ENCODE data around the gene USP49. TPM values are rescaled to one million over a fixed set of nuclear protein-coding genes. Genes with fewer than 3 reads are reported as not detected.
"Not testable (repeated sequence)": the region's sequence is repeated elsewhere in the genome, so short reads cannot be mapped to it uniquely, and the experiment has no call there.

Gene USP49
- total RNA-seq, 2 experiments from 2014 or later = 6.1 to 6.3 TPM

DNA sequence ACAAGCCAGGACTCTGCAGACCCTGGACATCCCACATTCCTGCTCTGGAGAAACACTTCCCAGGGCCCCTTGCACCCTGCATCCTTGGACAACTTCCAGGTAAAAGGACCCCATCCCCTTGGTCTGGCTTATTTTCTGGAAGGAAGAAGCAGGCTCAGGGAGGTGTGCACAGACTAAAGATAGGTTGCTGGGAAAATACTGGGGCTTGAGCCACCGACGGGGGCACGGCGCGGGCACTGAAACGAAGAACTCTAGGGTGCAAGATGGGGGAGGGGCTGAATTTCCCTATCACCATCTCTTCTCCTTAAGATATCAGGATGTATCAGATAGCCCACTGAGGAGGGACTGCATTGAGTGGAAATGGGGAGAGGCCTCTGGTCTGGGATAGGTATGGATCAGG lies 116.3 kb downstream of the USP49 start:
- Mint-ChIP-seq H3K9me3 (no peaks in the 10 kb centered on the region), H3K4me3 (peak overlapping the region; percentile 85), H3K4me1 (ENCODE audit: low read depth) (peaks cover 13% of the 10 kb centered on the region), H3K27ac (peak overlapping the region; percentile 38), H3K36me3 (peaks cover 9% of the 10 kb centered on the region), H3K27me3 (peaks cover 6% of the 10 kb centered on the region)
- no peak for DNase-seq
- ChIA-PET CTCF (interaction anchor here (0.7 to 1.8 kb wide), 3 partner anchors 8 to 265 kb away, joined by 3 to 22 read pairs (median 3); partner anchors contain the start of gene TOMM6), POLR2A (interaction anchor here (1.0 kb wide), 1 partner anchor 326 kb away, joined by 3 read pairs; no protein-coding TSS in a partner anchor)
- intact Hi-C loops (cut with micrococcal nuclease) = loop anchor here (1.0 to 5.0 kb wide), 2 partner anchors 8 to 42 kb away; partner anchors contain the start of genes TFEB and TOMM6

DNA sequence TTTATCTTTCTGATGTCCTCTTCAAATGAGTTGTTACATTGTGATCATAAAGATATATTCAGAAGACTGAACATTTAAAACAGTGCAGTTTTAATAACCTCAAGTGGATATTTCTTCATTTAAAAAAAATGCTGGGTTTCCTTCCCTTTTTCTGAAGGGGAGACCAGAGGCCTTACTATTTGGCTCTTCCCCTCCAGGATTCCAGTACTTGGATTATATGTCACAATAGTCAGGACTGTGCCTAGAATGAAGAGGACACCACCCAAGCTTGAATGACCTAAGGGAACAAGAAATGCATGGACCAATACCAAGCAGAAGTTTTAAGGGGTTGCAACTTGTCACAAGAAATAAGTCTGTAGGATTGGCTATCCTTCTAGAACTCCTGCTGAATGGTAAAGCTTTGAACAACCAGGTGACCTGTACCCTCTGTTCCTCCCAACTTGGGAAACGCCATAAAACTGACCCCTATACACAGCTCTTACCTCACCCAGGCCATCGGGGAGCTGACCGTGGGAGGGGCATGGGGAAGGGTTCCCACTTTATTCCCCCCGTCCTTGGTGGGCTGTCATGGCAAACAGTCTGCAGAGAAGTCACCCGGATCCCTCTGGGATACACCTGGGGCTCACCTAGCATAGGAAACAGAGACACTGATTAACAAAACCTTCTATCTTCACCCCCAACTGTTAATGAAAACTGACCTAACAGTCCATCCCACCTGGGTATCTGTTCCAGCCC lies 117.5 kb downstream of the USP49 start:
- H3K4me3 Mint-ChIP-seq = peak overlapping the region; percentile 85
- H3K9me3 Mint-ChIP-seq = no peaks in the 10 kb centered on the region
- H3K4me1 Mint-ChIP-seq (ENCODE audit: low read depth) = peaks cover 13% of the 10 kb centered on the region
- H3K27me3 Mint-ChIP-seq = peaks cover 6% of the 10 kb centered on the region
- ChIA-PET POLR2A (interaction anchor here (1.0 kb wide), 1 partner anchor 327 kb away, joined by 3 read pairs; no protein-coding TSS in a partner anchor), CTCF (interaction anchor here (1.2 to 1.8 kb wide), 3 partner anchors 9 to 266 kb away, joined by 3 to 22 read pairs (median 5); partner anchors contain the start of gene TOMM6)
- intact Hi-C loops (cut with micrococcal nuclease) = loop anchor here (5.0 kb wide), 1 partner anchor 40 kb away; the partner anchor contains the start of gene TFEB
- no peak for DNase-seq
- H3K27ac Mint-ChIP-seq = no peak overlapping the region
- peaks cover 9% of the 10 kb centered on the region for H3K36me3 Mint-ChIP-seq

DNA sequence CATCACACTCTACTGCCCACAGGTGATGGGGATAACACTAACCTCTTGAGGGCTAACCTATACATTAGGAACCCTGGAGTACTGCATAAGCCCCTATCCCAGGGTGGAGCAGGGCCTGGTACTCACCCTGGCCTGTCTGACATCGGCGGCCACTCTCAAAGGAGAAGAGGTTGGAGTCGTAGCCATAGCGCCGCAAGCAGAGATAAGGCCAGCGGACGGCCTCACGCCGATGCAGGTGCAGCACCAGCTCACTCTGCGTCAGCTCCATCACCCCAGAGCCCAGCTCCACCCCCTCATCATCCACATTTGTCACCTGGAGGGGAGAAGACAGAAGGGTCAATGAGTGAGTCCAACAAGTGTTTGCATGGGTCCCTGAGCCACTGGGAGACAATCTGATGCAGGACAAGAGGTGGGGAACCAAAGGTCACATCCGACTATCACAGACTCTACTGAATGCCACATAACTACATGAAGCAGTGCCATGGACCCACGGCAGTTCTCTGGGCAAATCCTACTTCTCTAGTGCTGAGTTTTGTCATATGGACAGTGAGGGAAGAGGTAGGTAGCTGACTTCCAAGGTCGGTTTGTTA lies 119.8 kb downstream of the USP49 start:
- DNase-seq = no peak
- no peak overlapping the region for H3K27ac Mint-ChIP-seq
- POLR2A ChIA-PET = interaction anchor here (0.7 kb wide), 1 partner anchor 60 kb away, joined by 3 read pairs; no protein-coding TSS in a partner anchor
- H3K36me3 Mint-ChIP-seq = peaks cover 16% of the 10 kb centered on the region
- no peaks in the 10 kb centered on the region for H3K27me3 Mint-ChIP-seq
- intact Hi-C loops (cut with micrococcal nuclease) = loop anchor here (5.0 kb wide), 1 partner anchor 38 kb away; the partner anchor contains the start of gene TFEB
- CTCF ChIA-PET = interaction anchor here (0.7 to 3.4 kb wide), 9 partner anchors 11 to 408 kb away, joined by 3 to 22 read pairs (median 4); partner anchors contain the start of gene TOMM6
- H3K4me1 Mint-ChIP-seq (ENCODE audit: low read depth) = peaks cover 7% of the 10 kb centered on the region
- H3K4me3 Mint-ChIP-seq = no peak overlapping the region
- H3K9me3 Mint-ChIP-seq = no peaks in the 10 kb centered on the region

DNA sequence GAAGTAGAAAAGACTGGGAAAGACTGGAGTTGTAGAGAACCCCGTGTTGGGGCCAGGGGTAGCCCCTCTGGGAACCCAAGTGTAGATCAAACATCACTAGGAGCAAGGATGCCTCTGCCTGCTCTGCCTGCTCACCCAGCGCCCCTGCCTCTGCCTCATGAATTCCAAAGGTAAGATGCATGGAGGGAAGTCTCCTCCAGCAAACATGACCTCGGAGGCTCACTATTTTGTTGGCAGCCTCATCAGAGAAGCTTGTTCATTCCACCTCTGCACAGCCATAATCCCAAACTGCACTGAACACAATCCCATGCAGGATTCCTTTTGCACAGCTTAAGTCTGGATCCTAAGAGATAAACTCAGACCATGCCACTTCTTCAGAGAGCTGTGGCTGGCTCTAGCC lies 120.3 kb downstream of the USP49 start:
- Mint-ChIP-seq H3K27me3 (no peaks in the 10 kb centered on the region), H3K4me1 (ENCODE audit: low read depth) (peaks cover 7% of the 10 kb centered on the region), H3K9me3 (no peaks in the 10 kb centered on the region), H3K27ac (no peak overlapping the region), H3K4me3 (no peak overlapping the region), H3K36me3 (peaks cover 16% of the 10 kb centered on the region)
- ChIA-PET CTCF (interaction anchor here (0.6 to 3.4 kb wide), 6 partner anchors 12 to 408 kb away, joined by 3 to 22 read pairs (median 4); partner anchors contain the start of gene TOMM6), POLR2A (interaction anchor here (0.6 kb wide), 1 partner anchor 120 kb away, joined by 3 read pairs; no protein-coding TSS in a partner anchor)
- intact Hi-C loops (cut with micrococcal nuclease) = loop anchor here (5.0 kb wide), 1 partner anchor 38 kb away; the partner anchor contains the start of gene TFEB
- no peak for DNase-seq

DNA sequence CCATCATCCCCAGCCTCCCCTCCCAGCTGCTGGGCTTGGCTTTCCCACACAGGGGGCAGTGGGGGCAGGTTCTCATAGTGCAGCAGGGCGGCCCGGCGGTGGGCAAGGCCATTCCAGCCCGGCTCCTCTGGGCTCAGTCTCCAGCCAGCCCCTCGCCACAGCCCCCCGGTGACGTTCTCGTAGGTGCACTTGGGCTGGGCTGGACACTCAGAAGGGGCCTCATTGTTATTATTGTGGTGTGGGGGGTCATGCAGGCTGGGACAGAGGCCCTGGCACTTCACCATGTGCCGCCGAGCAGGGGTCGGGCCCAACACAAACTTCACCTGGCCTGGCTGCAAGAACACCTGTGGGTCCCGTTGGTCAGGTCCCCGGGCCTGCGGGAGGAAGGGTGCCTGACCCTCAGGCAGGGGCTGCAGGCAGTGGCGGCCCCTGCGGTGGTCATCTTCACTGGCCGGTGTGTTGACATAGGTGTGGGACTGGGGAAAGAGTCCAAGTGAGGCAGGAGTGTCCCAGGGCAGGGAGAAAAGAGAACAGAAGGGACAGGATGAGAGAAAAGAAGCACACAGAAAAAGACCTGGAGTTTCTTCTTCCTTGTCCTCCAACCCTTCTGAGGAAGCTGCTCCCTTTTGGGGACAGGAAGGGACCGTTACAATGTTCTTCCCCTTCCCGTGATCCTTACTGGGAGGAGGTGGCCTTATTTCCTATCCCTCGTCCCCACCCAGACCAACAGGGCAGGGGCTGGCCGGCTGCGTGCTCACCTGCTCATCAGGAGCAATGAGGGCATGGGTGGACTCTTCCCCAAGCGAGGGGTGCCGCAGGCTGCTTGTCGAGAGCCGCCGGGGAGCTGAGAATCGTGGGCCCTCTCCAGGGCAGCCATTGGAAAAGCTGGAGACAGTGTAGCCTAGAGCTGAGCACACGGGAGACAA lies 123.9 kb downstream of the USP49 start:
- DNase-seq = no peak
- ChIA-PET POLR2A (interaction anchor here (0.6 kb wide), 1 partner anchor 329 kb away, joined by 3 read pairs; no protein-coding TSS in a partner anchor), CTCF (interaction anchor here (1.3 kb wide), 1 partner anchor 15 kb away, joined by 4 read pairs; no protein-coding TSS in a partner anchor)
- H3K9me3 Mint-ChIP-seq = no peaks in the 10 kb centered on the region
- no peaks in the 10 kb centered on the region for H3K4me1 Mint-ChIP-seq (ENCODE audit: low read depth)
- peaks cover 16% of the 10 kb centered on the region for H3K36me3 Mint-ChIP-seq
- intact Hi-C loops (cut with micrococcal nuclease) = no loop called here
- H3K27me3 Mint-ChIP-seq = no peaks in the 10 kb centered on the region
- H3K4me3 Mint-ChIP-seq = no peak overlapping the region
- no peak overlapping the region for H3K27ac Mint-ChIP-seq

DNA sequence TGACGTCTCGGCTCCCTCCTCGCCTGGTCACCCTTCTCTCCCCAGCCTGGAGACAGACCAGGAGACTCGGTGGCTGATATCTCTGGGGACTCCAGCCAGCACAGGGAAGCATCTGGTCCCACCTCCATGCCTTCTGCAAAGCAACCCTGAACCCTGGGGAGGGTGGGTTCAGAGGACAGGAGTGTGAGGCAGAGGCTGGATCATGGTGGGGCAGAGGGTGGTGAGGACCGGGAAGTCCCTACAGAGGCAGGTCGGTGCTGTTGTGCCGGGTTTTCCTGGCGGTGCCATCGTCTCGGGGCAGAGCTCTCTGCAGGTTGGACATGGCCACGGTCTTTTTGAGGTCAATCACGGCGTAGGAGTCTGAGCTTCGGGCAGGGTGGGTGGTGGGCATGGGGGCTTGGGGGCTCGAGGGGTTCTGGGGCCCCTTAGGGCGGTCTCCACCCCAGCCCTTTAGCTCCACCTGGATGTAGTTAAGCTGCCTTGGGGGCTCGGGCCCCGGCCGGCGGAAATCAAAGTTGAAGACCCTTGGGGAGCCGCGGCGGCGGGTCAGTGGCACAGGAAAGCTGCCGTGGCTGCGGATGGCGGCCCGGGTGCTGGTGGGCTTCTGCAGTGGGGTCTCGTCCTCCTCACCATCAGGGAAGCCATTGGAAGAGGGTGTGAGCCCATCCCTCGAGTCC lies 124.7 kb downstream of the USP49 start:
- CTCF ChIA-PET = no interaction called here
- DNase-seq = no peak
- H3K27me3 Mint-ChIP-seq = no peaks in the 10 kb centered on the region
- H3K4me1 Mint-ChIP-seq (ENCODE audit: low read depth) = no peaks in the 10 kb centered on the region
- H3K36me3 Mint-ChIP-seq = peaks cover 16% of the 10 kb centered on the region
- intact Hi-C loops (cut with micrococcal nuclease) = no loop called here
- no peak overlapping the region for H3K4me3 Mint-ChIP-seq
- POLR2A ChIA-PET = interaction anchor here (0.6 kb wide), 1 partner anchor 328 kb away, joined by 3 read pairs; no protein-coding TSS in a partner anchor
- H3K27ac Mint-ChIP-seq = no peak overlapping the region
- H3K9me3 Mint-ChIP-seq = no peaks in the 10 kb centered on the region

DNA sequence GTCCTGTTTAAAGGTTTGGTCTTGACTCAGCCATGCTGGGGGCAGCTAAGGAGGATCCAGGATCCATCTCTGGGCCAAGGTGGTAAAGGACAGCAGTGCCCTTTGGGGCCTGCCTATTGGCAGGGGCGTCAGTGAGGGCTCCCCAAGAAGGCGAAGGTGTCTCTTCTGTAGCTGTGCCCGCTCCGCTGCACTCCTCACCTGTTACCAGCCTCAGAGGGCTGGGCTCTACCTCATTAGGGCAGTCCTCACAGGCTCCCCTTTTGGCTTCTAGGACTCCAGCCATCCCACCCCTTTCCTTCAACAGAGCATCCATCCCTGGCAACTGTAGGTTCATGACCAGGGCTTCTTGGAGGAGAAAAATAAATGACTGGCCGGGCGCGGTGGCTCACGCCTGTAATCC lies 125.8 kb downstream of the USP49 start:
- POLR2A ChIA-PET = no interaction called here
- intact Hi-C loops (cut with micrococcal nuclease) = no loop called here
- H3K27ac Mint-ChIP-seq = no peak overlapping the region

DNA sequence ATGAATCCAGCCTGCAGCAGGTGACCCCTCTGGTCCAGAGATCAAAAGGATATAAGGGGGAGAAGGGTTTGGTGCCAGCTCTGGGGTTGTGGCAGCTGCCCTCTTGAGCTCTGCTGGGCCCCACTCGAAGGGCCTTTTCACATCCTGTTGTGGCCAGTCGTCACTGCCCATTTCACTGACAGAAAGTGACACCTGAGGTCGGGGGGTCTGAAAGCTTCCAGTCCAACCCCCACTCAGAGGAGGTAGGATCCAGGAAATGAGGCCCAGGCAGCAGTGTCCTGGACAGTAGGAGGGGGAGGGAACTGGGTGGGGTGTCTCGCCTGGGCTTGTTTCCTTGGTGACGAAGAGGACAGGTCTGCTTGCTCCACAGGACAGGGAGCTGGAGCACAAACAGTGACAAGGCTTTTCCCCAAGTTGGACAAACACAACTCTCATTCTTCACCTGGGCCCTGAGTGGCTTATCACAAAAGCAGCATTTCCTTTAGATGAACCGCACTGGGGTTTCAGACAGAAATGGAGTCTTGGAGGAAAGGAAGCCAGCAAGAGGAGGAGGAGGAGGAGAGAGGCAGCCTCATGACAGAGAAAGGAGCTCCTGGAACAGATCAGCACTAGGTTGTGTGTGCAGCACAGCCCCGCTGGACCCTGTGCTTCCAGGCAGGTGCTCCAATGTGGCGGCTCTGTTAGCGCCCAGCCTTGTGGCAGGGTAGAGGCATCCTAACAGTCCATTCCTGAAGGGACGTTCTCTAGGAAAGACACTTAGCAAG lies 126.4 kb downstream of the USP49 start:
- POLR2A ChIA-PET = interaction anchor here (0.6 kb wide), 1 partner anchor 19 kb away, joined by 3 read pairs; the partner anchor contains the start of gene TOMM6
- no peaks in the 10 kb centered on the region for H3K9me3 Mint-ChIP-seq
- intact Hi-C loops (cut with micrococcal nuclease) = no loop called here
- CTCF ChIA-PET = no interaction called here
- no peak for DNase-seq
- H3K27me3 Mint-ChIP-seq = no peaks in the 10 kb centered on the region
- H3K4me1 Mint-ChIP-seq (ENCODE audit: low read depth) = no peaks in the 10 kb centered on the region
- H3K36me3 Mint-ChIP-seq = peaks cover 7% of the 10 kb centered on the region
- no peak overlapping the region for H3K27ac Mint-ChIP-seq
- H3K4me3 Mint-ChIP-seq = no peak overlapping the region

More for the DNA sequence above, 125.8 kb downstream of the USP49 start:
- Mint-ChIP-seq H3K36me3 (peaks cover 11% of the 10 kb centered on the region), H3K27me3 (no peaks in the 10 kb centered on the region), H3K4me3 (no peak overlapping the region), H3K4me1 (ENCODE audit: low read depth) (no peaks in the 10 kb centered on the region), H3K9me3 (no peaks in the 10 kb centered on the region)
- CTCF ChIA-PET = no interaction called here
- no peak for DNase-seq

DNA sequence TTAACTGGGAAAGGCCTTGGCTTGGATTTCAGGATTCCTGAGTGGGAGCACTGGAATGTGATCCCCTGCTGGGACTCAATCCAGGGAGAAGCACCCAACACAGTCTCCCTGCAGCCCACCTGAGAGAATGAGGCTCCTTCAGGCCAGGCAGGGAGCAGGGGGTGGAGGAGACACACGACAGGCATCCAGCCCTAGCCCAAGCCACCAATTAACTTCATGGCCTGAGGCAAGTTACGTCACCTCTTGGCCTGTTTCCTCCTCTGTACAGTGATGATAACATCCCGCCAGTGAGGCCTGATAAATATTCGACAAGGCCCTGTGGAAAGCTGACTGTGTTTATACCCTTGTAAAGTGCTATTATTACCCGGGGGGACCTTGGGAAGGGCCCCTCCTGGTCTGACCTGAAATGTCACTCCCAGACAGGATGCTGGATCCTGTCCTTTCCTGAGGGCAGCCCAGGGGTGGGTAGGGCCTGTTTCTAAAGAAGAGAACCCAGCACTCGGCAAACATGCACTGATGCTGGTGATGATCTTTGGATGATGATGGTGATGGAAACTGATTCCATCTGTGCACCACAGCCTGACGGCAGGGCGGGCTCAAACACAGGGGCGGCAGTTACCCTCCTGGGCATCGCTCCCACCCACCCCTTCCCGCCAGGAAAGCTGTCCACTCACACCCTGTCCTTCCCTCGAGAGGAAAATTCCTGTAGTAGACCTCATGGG lies 127.9 kb downstream of the USP49 start:
- CTCF ChIA-PET = no interaction called here
- Mint-ChIP-seq H3K36me3 (peaks cover 5% of the 10 kb centered on the region), H3K4me3 (no peak overlapping the region), H3K4me1 (ENCODE audit: low read depth) (no peaks in the 10 kb centered on the region), H3K9me3 (no peaks in the 10 kb centered on the region), H3K27ac (no peak overlapping the region), H3K27me3 (no peaks in the 10 kb centered on the region)
- POLR2A ChIA-PET = no interaction called here
- intact Hi-C loops (cut with micrococcal nuclease) = no loop called here
- DNase-seq = no peak

DNA sequence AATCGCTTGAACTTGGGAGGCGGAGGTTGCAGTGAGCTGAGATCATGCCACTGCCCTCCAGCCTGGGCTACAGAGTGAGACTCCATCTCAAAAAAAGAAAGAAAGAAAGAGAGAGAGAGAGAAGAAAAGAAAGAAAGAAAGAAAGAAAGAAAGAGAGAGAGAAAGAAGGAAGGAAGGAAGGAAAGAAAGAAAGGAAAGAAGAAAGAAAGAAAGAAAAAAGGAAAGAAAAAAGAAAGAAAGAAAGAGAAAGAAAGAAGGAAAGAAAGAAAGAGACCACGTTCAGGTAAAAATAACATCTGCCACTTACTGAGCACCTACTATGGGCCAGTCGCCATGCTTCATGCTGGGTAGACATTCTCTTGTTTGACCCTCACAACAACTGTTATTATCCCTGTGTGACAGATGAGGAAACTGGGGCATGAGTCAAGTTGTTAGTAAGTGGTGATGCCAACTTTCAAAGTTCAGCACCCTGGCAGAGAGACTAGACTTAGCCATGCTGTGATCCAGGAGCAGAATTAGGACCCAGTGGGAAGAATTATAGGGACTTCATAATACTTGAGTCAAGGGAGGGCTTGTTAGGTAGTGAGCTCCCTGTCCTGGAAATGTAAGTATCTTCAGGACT lies 129.0 kb downstream of the USP49 start:
- H3K36me3 Mint-ChIP-seq, POLR2A ChIA-PET: not testable (repeated sequence)

More for the DNA sequence above, 129.0 kb downstream of the USP49 start:
- DNase-seq; H3K27me3 Mint-ChIP-seq; CTCF ChIA-PET; intact Hi-C loops (cut with micrococcal nuclease); H3K27ac Mint-ChIP-seq; H3K4me3 Mint-ChIP-seq; H3K9me3 Mint-ChIP-seq; H3K4me1 Mint-ChIP-seq (ENCODE audit: low read depth): not testable (repeated sequence)

Data from activated CD4-positive, alpha-beta memory T cell treated with anti-CD3 and anti-CD28 coated beads for 36 hours (primary cell).